Measurements from ENCODE around the gene UGT2A2.

- TF ChIP-seq DPF2 (IDR thresholded peaks at IDR 0.05), result no peak
- no peak for TF ChIP-seq TAF1 (IDR thresholded peaks at IDR 0.05; ENCODE audit: borderline replicate concordance, low read depth, low read length)
- no peak for TF ChIP-seq CTCF (IDR thresholded peaks at IDR 0.05 in 2 of 3, conservative IDR thresholded peaks at IDR 0.05 in 1 of 3; ENCODE audit: control insufficient read depth in 2 of 3, extremely low read depth in 1 of 3, insufficient read depth in 1 of 3, low read depth in 3 of 3, low read length in 3 of 3)
- TF ChIP-seq MTA3 (IDR thresholded peaks at IDR 0.05; ENCODE audit: borderline replicate concordance, low read length), result no peak
- no peak for TF ChIP-seq NRF1 (conservative IDR thresholded peaks at IDR 0.05; ENCODE audit: low read depth, low read length)
- TF ChIP-seq BRCA1 (IDR thresholded peaks at IDR 0.05; ENCODE audit: low read depth, low read length), result no peak
- no peak for TF ChIP-seq SKIL (IDR thresholded peaks at IDR 0.05; ENCODE audit: low read depth, poor library complexity, severe bottlenecking)
These were observed 847 bp upstream of the UGT2A2 start for GRCh38 chr4:69640289-69640688.
